Measurements from ENCODE around the gene TEX44.
"Not testable (repeated sequence)": the region's sequence is repeated elsewhere in the genome, so short reads cannot be mapped to it uniquely, and the experiment has no call there.

The TEX44 gene

DNA sequence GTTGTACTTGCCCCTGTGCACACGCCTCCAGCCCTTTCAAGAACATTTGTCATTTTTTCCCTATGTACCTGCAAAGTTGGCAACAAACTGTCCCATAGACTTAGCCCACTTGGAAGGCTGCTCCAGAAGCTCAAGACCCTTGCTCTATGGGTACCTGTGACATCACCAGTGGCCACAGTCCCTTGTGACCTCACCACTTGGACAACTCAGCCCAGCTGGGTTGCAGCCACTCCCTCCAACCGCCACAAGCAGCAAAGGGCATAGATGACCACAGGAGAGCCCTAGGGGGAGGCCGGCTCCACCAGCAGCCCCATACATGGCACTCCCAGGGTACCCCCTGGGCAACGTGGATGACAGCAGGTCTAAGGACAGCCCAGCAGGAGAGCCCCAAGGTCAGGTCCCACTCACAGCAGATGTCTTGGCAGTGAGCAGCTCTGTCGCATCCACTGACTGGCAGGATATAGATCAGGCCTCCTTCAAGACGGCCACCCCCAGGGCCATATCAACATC lies at the start of gene TEX44:
Gene TEX44 (plus strand): TSS at position 229 of the 510 bp plus-strand sequence. CDS start 88 bp downstream, at position 317.
- DNase-seq = no peak

DNA sequence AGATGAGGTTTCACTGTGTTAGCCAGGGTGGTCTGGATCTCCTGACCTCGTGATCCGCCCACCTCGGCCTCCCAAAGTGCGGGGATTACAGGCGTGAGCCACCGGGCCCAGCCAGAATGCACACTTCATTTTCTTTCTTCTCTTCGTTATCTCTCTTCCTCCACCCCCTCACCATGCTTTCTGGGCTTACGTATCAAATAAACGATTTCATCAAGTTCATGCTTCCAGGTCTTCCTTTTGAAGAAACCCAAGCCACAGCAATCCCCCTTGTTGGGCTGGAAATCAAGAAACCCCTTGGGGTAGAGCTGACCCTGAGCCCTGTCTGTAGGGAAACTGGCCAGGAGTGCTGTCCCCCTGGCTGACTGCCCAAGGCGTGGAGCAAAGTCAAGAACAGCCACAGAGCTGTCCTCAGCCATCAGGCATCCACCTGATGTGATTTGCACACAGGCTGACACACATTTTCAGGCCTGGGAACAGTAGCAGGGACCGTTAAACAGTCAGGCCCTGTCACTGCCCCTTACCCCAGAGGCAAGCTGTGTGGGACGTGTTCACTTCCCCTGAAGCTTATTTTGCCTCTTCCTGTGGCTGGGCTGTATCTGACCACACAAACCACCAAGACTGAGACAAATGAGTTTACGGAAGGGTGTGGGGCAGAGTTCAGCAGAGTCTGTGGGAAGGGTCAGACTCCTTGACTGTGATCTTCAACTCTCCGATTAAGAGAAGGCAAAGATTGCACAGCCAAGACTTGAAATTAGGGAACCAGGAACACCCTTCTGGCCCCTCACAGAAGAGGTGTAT lies 47.4 kb upstream of the TEX44 start:
- no peak for DNase-seq

DNA sequence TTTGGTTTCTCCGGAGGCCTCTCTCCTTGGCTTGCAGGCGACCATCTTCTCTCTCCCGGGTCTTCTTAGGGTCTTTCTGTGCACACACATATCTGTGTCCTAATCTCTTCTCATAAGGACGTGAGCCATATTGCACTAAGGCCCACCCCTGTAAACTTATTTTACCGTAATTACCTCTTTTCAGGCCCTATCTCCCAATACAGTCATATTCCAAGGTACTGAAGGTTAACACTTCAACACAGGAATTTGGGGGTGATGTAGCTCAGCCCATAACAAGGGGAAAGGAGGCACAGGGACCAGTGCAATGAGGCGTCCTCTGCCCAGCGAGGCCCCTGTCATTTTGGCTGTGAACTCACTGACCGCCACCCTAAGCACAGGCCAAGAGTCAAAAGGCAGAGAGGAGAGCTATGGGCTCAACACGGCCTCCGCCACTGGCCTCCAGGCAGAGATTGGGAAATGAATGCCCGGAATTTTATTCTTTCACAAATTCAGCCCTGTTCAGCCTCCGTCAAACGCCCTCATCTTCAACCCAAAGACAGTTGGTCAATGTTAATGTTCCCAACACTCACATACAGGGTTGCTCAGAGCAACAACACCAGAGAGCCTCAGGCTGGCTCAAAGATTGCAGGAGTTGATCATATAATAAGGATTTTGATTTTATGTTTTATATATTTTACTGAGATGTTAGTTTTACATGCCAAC lies 46.5 kb upstream of the TEX44 start:
- DNase-seq = no peak

DNA sequence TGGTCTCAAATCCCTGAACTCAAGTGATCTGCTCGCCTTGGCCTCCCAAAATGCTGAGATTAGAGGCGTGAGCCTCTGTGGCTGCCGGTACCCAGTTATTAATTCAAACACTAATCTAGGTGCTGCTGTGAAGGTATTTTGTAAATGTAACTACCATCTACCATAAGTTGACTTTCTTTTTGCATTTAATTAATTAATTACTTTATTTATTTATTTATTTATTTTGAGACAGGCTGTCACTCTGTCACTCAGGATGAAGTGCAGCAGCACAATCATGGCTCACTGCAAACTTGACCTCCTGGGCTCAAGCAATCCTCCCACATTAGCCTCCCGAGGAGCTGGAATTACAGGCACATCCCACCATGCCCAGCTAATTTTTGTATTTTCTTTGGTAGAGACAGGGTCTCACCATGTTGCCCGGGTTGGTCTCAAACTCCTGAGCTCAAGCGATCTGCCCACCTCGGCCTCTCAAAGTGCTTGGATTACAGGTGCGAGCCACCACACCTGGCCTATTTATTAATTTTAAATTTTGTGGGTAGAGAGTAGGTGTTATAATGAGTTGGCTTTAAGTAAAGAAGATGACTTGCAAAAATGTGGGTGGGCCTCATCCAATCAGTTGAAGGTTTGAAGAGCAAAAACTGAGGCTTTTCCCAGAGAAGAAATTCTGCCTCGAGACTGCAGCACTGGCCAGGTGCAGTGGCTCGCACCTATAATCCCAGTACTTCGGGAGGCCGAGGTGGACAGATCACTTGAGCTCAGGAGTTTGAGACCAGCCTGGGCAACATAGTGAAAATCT lies 45.2 kb upstream of the TEX44 start:
- no peak for DNase-seq

DNA sequence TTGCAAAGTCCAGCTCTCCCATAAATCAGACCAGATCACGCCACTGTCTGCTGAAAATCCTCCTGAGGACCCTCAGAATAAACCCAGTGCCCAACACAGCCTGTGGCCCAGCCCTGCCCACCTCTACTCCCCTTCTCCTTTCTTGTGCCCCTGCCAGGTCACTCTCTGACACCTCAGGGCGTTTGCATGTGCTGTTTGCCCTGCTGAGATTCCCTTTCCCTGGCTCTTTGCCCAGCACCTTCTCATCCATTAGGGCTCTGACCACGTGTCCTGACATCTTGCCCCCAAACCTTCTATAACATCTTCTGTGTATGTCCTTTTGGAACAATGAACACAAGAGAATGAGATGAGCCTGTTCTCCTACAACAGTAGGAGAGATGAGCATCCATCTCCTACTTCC lies 43.9 kb upstream of the TEX44 start:
- DNase-seq = no peak

DNA sequence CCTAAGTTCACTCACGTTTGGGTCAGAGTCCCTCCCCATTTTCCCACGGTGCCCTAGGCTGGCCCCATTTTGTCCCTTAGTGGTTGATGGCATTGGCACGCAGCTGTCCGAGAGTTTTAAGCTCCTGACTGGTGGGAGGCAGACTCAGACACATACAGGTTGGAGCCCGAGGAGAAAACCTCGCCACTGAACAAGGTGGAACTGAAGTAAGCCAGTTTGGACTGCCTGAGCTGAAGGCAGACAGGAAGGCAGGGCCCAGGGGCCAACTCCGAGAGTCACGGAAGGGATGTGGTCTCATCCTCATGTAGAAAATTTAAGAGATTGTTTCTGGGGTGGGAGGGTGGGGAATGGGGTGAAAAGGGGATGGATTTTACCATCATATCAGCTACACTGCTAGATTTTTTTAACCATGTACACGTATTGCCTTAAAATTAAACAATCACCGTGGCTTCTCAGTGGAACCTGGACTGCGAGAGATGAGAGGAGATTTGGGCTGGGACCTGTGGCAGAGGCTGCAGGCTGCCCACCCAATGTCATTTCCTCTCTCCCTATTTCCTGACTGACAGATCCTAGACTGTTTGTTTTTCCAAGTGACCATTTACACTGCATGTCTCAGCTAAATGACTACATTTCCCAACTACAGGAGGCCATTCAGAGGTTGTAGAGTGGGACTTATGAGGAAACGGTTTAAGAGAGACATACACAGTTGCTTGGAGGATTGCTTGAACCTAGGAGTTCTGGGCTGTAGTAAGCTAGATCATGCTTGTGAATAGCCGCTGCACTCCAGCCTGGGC lies 43.0 kb upstream of the TEX44 start:
- DNase-seq = no peak

DNA sequence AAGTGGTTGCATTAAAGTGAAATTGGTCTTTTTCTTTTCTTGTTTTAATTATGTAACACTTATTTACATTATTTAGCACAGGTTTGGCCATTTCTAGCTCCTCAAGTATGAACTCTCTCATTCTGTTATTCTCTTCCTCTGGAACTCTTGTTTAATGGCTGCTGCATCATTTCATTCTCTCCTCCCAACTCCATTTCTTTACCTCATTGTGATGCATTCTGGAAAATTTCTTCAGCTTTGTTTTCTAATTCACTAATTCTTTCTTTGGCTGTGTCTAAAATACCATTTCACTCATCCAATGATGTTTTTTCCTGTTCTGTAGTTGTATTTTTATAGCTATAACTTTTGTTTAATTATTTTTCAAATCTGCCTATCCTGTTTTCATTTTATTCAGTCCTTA lies 39.9 kb upstream of the TEX44 start:
- DNase-seq = no peak

DNA sequence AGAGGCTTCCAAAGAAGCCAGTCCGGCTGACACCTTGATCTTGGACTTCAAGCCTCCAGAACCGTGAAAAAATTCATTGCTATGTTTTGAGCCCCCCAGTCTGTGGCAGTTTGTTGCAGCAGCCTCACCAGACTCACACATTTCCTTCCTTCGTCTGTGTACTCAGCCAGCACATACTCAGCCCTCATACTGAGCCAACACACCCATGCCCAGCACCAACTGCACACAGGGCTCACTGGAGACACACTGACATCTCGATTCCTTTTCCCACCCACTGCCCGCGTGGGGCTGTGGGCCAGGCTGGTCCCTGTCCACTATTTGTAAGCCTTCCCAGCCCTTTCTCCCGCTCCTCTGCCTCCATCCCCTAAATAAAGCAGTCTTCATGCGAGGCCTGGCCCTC lies 38.3 kb upstream of the TEX44 start:
- no peak for DNase-seq

DNA sequence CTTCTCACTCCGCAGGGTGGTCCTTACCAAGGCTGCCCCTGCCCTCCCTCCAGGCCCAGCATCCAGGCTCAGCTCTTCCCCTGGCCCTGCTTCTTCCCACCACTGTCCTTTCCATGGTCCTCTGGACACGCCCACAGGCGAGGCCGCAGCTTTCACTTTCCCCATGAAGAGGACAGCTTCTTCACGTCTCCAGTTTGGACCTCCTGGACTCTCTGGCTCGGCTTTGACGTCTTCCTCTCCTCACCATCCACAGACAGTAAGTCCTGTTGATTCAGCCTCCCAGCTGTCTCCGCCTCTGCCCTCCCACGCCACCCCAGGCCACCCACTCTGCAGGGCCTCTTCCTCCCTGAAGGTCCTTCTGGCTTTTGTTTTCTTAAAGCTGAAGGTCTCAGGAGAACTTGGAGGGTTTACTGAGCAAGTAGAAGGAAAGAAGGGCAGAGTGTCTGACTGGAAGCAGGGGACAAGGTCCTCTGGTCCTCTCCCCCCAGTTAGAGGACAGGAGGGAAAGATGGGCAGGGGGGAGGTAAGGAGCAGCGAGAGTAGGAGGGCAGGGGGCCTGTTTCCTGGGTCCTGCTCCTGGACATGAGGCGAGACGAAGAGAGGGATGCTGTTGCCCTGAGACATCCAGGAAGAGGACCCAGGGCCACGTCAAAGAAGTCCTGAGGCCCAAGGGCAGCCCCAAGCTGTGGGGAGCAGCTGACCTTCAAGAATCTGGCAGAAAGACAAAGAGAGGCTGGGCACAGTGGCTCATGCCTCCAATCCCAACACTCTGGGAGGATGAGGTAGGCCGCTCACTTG lies 37.7 kb upstream of the TEX44 start:
- no peak for DNase-seq

DNA sequence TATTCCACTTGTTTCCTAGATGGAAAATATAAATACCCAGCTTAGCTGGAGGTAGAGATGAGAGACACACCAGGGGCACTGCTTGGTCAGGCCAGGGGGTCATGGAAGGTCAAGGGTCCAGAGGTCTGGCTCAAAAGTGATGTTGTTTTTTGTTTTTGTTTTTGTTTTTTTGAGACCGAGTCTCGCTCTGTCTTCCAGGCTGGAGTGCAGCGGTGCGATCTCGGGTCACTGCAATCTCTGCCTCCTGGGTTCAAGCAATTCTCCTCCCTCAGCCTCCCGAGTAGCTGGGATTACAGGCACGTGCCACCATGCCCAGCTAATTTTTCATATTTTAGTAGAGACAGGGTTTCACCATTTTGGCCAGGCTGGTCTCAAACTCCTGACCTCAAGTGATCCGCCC lies 36.2 kb upstream of the TEX44 start:
- DNase-seq = not testable (repeated sequence)

DNA sequence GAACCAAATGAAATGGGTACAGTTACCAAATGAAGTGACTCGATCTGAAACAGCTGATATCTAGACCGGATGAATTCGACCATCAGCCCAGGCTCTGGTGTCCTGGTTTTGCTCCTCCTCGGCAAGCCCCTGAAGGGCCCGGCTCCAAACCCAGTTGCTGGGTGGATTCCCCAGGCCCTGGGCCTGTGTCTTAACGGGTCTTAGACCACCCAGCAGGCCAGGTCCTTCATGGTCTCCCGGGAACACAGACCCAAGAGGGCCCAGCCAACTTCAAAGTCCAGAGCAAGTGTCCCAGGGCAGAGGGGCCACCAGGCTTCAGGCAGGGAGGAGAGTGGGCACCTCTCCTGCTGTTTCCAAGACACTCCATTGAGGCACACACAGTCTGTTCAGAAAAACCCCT lies 35.7 kb upstream of the TEX44 start:
- DNase-seq = no peak

DNA sequence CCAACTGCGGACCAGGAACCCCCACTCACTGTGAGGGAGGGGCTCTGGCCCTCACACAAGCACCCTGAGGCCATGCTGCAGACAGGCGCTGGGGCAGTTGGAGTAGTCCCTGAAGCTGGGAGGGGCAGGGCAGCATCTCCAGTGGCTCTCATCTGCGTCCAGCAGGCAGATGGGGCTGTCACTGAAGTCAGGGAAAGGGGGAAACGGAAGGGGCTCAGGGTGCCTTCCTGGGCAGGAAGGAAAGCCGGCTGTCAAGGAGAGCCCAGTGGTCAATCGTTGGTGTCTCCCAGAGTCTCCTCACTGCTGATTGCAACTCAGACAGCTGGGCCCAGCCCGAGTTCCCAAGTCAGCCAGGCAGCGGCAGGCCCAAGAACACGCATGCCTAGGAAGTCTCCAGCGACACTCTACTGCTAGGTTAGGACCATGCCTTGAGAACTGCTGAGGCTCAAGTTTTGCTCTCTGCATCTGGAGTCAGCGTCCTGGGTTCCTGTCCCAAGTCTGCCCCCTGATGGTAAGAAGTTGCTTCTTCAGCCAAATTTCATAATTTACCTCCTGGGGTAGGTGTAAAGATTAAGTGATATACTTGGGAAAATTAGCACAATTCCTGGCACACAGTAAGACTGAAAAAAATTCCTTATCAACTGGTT lies 35.0 kb upstream of the TEX44 start:
- no peak for DNase-seq

DNA sequence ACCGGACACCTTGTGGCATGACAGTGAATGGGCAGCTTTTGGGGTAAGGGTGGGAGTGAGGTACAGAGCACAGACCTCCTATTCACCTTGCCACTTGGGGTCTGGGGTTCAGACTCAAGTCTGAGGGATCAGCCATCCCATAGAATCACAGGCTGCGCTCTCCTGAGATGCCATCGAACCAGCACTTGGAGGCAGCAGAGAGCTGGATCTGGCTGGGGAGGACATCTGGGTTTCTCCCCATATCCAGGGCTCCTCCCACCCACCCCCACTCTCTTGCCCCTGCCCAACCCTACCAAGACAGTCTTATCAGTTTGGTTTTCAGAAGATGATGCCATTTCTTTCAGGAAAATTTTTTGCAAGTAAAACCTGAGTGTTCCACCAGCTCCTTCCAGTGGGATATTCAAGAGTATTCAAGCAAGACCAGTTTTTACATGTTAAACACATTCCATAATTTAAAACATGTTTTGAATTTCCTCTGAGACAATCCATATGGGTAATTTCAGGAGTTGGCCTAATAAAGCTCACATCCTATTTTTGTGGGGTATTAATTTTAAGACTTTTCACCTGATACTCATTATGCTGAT lies 29.2 kb upstream of the TEX44 start:
- no peak for DNase-seq

DNA sequence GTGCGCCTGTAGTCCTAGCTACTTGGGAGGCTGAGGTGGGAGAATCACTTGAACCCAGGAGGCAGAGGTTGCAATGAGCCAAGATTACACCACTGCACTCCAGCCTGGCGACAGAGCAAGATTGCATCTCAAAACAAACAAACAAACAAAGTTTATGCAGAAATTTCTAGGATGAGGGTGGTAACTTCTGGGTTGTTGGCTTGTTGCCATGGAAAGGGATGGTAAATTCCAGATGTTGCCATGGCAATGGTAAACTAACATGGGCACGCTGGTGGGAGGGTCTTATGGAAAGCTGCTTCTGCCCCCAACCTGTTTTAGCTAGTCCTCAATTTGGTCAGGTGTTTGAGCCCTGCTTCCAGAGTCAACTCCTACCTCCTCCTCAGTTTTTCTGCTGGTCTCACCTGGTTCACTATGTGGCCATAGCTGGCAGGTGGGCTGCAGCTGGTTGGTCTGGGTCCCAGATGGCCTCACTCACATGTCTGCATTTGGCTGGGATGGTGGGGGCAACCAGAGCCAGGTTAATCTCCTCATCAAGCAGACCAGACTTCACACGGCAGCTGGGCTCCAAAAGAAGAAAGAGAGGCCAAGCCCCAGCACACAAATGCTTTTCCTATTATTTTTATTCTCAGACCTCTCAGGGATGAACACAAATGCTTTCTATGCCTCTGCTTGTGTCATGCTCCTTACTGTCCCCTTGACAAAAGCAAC lies 26.6 kb upstream of the TEX44 start:
- no peak for DNase-seq

DNA sequence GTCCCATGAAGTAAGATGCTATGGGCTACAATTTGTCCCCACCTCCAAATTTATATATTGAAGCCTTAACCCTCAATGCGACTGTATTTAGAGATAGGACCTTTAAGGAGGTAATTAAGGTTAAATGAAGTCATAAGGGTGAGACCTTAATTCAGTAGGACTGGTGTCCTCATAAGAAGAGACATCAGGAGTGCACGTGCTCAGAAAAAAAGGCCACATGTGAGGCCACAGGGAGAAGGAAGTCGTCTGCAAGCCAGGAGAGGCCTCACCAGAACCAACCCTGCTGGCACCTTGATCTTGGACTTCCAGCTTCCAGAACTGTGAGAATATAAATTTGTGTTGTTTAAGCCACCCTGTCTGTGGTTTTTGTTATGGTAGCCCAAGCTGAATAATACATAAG lies 25.5 kb upstream of the TEX44 start:
- no peak for DNase-seq

DNA sequence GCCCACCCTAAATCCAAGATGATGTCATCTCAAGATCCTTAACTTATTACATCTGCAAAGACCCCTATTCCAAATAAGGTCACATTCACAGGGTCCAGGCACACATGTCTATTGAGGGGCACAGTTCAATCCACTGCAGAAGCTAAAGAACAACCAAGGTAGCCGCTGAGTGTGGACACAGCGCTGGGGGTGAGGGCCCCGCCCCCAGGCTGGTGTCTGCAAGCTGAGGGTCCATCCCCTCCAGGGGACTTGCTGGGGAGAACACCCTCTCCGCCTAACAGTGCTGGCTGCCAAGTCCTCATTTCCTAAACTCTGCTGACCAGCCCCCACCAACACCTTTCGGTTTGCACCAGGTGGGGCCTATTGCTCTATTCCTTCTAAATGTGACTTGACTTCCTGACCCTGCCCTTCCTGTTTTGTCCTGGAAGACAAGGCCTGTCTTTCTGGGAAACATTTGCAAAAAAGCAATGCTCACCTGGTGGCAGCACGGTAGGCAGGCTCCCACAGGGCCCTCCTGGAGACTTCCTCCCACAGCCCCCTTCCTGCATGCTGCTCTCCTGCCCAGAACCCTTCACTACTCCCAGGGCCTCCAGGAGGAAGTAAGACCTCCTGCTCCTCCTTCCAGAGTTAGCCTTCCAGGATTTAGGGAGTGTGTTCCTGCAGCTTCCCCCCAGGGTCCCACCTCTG lies 24.4 kb upstream of the TEX44 start:
- DNase-seq = no peak

DNA sequence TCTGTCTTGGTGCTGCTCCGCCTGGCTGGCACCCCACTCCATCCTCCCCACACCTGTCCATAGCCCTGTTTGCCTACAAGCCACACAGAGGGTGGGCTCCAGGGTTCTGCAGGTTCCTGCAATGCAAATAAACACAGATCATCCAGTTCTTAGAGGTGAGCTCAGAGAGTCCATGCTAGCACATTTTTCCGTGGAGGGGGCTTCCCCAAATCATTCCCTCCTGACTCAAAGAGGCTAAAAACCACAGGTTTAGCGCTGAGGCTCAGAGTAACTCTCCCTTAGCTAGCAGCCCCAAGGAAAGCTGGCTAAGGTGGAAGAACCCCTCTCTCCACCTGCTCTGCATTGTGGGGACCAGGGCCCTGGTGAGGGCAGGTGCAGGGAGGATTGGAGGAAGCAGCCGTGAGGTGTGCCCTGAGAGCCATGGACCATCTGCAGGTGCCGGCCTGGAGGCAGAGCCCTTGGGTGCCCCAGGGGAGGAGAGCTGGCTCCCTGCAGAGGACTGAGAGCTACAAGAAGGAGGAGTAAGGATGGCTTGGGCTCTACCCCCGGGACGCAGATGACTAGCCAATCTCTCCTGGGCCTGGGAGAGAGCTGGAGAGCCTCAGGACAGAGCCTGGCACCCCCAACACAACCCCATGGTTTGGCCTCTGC lies 23.8 kb upstream of the TEX44 start:
- DNase-seq = no peak

DNA sequence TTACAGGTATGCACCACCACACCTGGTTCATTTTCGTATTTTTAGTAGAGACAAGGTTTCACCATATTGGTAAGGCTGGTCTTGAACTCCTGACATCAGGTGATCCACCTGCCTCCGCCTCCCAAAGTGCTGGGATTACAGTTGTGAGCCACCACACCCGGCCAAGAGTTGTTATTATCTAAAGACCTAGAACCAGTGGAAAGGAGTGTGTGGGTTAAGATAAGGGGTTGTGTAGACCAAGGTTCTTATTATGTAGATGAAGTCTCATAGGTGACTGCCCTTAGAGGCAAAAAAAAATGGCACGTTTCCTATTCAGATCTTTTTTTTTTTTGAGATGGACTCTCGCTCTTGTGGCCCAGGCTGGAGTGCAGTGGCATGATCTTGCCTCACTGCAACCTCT lies 21.7 kb upstream of the TEX44 start:
- DNase-seq = not testable (repeated sequence)

DNA sequence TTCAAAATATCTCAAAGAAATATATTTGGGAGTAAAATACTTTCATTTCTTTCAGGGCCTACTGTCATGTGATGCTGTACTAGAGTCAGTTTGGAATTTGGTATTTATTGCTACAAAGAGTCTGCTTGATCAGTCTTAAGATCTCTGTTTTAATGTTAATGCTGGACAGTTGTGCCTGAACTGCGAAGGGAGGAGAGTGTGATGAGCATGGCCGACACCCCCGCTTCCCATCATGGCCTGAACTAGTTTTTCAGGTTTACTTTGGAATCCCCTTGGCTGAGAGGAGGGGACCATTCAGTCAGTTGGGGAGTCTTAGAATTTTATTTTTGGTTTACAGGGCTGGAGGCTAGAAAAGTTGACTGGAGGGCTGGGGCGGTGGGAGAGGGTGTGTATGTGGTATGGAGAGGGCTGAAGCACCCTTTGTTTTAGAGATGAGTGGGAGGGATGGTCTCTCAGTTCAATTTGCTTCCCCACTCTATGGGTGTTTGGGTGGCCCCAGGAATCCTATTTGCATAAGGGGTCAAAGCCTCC lies 20.9 kb upstream of the TEX44 start:
- DNase-seq = no peak
